Stimulated activated CD4-positive, alpha-beta T cell treated with anti-CD3 and anti-CD28 coated beads, Interleukin-15, amount 100 ng/mL, for 24 hours (primary cell): Measurements from ENCODE around the gene PCDH10.

Experiments
- DNase-seq: peaks from one replicate; pipeline ENCODE4 v3.0.0-alpha.2; 2020

Gene PCDH10, protein sequence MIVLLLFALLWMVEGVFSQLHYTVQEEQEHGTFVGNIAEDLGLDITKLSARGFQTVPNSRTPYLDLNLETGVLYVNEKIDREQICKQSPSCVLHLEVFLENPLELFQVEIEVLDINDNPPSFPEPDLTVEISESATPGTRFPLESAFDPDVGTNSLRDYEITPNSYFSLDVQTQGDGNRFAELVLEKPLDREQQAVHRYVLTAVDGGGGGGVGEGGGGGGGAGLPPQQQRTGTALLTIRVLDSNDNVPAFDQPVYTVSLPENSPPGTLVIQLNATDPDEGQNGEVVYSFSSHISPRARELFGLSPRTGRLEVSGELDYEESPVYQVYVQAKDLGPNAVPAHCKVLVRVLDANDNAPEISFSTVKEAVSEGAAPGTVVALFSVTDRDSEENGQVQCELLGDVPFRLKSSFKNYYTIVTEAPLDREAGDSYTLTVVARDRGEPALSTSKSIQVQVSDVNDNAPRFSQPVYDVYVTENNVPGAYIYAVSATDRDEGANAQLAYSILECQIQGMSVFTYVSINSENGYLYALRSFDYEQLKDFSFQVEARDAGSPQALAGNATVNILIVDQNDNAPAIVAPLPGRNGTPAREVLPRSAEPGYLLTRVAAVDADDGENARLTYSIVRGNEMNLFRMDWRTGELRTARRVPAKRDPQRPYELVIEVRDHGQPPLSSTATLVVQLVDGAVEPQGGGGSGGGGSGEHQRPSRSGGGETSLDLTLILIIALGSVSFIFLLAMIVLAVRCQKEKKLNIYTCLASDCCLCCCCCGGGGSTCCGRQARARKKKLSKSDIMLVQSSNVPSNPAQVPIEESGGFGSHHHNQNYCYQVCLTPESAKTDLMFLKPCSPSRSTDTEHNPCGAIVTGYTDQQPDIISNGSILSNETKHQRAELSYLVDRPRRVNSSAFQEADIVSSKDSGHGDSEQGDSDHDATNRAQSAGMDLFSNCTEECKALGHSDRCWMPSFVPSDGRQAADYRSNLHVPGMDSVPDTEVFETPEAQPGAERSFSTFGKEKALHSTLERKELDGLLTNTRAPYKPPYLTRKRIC

DNA sequence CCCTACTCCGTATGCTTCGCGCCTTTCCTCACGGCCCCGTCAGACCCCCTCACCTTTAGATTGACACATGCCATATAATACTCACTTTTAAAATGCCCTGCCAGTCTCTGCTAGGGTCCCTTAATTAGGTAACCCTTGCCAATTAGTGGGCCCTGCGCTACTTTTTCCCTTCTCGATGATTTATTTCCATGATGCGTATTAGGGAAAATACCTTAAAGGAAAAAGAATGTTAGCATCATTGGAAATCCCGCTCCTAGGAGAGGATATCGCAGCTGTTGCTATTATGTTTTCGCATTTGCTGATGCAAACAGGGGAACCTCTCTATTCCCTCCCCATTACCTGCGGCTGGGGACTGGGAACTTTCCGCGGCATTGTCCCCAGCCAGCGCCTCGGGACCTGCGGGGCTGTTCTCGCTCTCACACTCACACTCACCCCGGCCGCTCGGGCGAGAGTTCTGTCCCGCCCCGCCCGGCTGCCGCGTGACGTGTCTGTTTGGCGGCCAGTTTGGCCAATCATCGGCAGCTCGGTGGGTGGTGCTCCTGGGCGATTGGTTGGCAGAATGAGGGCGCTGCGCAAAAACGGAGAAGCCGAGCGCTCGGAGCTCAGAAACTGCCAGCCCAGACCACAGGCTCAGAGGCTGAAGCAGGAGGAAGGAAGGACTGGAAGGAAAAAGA is at the start of gene PCDH10:
TSS of gene PCDH10 (plus strand) at position 605 of the 674 bp plus-strand sequence. CDS start 847 bp downstream, outside the sequence.
- peak; percentile 66 for DNase-seq

DNA sequence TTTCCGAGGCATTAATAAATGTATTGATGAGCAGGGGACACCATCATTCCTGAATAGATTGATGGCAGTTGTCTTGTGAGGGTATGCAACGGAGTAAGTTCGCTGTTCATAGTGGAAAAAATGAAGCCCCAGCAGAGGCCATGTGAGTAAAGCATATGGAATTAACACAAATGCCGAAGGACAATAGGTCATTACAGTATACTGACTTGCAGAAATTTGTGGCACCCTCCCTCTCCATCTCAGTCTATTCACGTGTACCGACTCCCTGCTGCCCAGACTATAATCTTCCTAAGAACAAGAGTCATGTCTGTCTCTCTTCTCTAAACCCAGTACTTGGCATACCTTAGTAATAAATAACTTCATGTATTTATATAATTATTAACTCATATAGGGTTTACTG is 47.1 kb upstream of the PCDH10 start:
- no peak for DNase-seq

GRCh38 chr4:133102612-133103409 is 46.3 kb upstream of the PCDH10 start:
- no peak for DNase-seq

DNA sequence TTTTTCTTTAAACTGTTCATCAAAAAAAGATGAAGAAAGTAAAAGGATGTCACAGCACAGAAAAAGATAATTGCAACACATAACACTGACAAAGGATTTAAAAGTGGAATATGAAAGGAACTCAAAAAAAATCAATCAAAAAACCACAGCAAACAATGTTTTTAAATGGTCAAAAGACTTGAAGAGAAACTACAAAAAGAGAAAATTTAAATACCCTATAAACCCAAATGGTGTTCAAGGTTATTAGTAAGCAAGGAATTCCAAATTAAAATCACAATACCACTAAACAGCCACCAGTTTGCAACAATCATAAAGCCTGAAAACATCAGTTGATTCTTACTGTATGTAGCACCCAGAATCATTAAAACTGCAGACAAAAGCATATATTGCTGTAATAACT is 36.5 kb upstream of the PCDH10 start:
- DNase-seq: no peak

- no peak for DNase-seq
Measured at GRCh38 chr4:133124746-133125145, 24.3 kb upstream of the PCDH10 start.

DNA sequence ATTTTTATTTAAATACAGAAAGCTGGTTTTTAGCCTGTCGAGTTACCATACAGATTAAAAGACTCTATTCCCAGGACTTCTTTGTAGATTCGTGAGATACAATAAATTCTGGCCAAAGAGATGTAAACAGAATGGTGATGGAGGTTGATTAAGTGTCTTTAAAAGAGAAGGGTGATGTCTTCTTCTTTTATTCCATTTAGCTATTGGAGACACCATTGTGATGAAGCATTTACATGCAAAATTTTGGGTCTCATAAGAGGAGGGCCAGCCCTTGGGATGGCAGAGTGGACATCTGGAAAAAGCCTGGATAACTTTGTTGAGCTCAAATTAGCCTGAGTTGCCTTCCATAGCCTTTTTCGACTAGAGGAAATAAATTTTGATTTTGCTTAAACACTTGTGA is 21.6 kb upstream of the PCDH10 start:
- DNase-seq: no peak

- DNase-seq: no peak
Measured at GRCh38 chr4:133129237-133129636, 19.9 kb upstream of the PCDH10 start.

DNA sequence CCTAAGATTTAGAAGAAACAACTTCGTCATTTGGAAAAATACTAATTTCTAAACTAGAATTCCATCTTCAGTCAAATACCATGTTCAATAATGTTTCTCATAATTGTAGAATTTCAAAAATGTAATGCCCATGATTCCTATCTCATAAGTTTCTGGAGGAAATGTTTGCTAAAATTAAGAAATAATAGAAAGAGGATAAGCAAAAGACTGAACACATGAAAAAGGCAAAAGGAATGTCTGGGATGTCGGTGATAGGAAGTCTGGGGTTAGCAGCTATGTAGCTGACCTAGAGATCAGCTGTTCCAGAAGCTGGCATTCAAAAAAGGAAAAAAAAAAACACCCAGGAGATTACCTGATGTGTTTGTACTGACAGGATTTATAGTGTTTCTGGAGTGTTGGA is 18.9 kb upstream of the PCDH10 start:
- no peak for DNase-seq

DNA sequence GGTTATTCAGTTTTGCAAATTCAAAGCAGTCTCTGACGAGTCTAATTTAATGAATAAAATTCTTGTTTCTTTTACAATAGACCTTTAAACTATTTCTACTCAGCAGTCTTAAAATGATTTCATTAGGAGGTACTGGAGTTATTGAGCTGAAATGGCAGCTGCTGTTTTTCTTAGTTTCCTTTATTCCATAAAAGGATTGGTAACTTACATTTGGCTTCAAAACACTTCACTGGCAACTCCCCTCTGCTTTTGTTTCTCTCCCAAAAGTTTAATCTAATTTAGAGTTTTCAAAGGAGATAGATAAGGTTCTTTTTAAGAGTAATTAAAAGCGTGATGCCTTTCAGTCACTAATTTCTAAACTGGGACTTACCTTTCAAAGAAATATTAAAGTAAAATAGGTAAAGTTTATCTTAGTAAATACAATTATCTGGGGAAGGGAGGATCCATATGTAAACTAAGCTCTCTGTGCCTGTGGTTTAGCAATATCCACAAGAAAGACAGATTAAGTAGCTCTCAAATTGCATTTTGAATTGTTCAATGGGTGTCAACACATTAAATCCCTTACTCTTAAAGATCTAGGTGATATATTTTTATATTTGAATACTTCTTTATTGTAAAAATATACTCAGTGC is 17.1 kb upstream of the PCDH10 start:
- DNase-seq: no peak

GRCh38 chr4:133136833-133137232 is 12.3 kb upstream of the PCDH10 start:
- DNase-seq: no peak

DNA sequence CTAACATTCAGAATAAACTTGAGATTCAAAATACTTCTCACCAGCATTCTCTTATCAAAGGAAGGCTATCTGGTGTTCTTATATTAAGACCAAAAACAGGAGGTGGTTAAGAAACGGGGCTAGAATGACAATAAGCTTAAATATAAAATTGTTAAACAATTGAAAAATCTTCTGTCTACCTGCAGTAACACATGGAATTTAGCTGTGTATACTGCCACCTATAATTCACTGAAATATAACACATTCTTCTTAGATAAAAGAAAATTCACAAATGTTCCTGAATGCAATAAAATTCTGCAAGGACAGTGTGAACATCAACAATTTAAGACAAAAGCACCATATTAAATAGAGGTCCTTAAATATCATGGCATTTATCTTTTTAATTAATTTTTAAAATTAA is 11.5 kb upstream of the PCDH10 start:
- no peak for DNase-seq

- no peak for DNase-seq
Measured at GRCh38 chr4:133143775-133144430, 5.2 kb upstream of the PCDH10 start.

- no peak for DNase-seq
Measured at GRCh38 chr4:133145241-133145640, 3.9 kb upstream of the PCDH10 start.

DNA sequence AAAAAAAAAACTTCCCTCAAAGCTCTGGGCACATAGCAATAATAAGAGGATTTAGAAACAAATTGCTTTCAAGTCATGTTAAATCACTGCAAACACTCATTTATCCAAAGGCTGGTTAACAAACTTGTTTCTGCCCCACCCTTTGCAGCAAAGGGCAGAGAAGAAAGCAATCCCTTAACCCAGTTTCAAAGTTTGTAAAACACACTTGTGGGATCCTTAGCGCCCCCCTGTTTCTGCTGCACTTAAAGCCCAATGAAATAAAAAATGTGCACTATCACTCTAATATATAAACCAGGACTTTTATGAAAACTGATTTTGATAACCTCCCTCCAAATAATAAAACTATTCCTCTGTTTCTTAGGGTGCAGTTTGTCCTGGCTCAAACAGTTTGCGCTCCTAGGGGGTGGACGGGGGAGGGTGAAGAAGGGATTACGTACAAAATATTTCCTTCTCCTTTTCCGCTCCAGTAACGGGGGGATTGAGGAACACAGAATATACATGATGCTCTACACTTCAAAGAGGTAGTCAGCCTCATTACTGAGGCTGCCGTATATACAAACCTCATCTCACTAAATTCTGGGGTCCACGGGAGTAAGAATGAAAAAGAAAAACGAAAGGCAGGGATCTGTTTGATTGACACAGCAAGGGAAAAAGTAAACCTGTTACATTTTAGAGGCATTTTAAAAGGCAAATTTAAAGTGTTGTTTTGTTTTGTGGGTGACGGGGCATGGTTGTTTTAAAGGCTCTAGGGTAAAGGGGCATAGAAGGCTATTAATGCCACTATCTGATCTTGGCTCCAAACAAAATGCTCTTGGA is 3.1 kb upstream of the PCDH10 start:
- DNase-seq: no peak

DNA sequence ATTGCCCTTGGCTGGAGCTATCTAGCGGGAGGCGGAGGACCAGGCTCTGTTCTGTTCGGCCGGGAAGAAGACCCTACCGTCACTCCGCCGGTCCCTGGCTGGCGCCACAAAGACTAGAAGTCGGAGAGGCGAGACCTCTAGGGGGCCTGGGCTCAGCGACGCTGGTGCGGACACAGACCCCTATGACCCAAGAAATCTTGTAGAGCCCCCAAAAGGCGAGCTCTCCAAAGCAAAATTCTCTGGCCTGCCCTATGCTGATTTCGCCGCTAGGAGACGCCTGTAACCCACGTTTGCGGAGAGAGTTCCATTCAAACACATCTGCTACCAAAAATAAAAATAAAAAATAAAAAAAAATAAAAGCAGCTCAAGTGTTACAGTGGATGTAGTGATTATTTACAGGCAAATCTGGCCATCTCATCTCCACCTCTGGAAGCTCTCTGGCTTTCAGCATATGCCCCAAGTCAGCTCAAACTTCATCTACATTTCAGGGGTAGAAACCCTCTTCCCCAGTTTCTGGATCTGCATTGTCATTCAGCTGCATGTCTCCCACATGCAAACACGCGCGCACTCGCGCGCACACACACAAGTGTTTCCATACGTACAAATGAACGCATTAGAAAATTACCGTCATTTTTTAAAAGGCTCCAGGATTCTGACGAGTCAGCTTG is 2.4 kb upstream of the PCDH10 start:
- DNase-seq: peak; percentile 23

- DNase-seq: no peak
Measured at GRCh38 chr4:133147286-133147821, 1.7 kb upstream of the PCDH10 start.

DNA sequence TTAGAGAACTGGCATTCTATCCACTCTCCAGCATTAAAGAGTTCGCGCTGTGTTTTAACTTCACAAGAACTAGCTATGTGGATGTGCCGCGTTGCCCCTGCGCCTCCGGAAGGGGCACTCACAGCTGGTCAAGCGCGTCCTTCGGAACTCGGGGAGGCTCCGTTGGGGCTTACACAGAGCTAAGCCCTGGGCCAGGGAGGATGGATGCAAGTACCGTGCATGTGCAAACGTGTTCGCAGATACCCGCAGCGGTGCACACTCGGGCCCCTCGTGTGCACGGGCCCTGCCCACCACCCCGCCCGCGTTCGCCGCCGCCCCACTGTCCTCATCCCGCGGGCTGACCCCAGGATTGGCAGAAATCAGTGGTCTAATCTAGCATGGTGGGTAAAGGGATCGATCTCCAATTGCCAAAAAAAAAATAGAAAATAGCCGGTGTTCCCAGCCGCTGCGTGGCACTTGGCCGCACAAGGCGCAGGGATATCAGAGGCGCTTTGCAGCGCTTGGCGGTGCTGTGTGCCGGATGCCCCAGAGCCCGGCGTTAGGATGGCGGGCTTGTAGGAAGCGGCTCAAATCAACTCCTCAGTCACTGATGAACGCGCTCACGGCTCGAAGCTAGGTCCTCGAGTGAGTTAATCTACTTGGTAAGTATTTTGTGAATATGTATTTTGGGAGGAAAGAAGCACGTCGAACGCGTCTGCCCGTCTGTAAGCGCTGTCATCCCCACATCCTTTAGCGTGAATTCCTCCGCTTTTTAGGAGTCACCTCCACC is 989 bp upstream of the PCDH10 start:
- DNase-seq: peak; percentile 7

DNA sequence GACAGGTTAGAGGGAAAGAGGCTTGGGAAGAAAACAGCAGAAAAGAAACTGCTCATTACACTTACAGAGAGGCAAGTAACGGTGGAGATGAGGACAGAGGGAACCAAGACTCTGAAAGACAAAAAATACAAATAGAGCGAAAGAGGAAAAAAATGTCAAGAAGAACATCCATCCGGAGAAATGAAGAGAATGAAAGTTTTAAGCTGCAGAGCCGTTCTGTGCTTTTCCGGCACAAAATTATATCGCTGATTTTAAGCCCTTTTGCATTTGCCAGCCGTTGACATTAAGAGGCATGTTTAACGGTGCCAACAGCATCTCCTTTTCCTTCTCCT is 236 bp downstream of the PCDH10 start:
- DNase-seq: no peak
